OCI-LY3 (cell line): ENCODE measurements around the gene ZNF365.

ENCODE experiments used
- CTCF ChIP-seq: fragments of 200-600, 300-600 bp; sonication (generic); IDR thresholded peaks from 2 replicates; pipeline ENCODE4 v1.5.1; 2014; ENCODE audit warnings: antibody characterized with exemption, low read length, low read depth
- EZH2phosphoT487 ChIP-seq: fragments of 200-600 bp; shearing (Covaris generic); IDR thresholded peaks from 2 replicates; pipeline ENCODE4 v1.6.1; 2018; ENCODE audit warnings: antibody characterized with exemption, mixed run types, low read depth

DNA sequence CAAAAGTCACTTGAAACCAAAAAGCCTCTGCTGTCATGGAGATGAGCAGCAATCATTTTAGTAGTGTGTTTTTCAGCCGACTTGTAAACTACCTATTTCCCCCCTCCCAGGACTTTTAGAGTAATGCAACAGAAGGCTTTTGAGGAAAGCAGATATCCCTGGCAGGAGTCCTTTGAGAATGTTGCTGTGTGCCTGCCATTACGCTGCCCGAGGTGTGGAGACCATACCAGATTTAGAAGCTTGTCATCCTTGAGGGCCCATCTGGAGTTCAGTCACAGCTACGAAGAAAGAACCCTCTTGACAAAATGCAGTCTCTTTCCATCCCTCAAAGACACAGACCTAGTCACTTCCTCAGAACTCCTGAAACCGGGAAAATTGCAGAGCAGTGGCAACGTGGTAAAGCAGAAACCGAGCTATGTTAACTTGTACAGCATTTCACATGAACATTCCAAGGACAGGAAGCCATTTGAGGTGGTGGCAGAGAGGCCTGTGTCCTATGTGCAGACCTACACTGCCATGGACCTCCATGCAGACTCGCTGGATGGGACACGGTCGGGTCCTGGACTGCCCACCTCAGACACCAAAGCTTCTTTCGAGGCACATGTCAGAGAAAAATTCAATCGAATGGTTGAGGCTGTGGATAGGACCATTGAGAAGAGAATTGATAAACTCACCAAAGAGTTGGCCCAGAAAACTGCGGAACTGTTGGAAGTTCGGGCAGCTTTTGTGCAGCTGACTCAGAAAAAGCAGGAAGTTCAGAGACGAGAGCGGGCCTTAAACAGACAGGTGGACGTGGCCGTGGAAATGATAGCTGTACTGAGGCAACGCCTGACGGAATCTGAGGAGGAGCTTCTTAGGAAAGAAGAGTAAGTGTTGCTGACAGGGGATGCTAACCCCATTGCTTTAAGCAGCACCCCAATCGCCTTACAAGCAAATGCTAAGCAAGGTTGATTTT is 2.2 kb downstream of the ZNF365 start:
- TF ChIP-seq CTCF (no peak), EZH2phosphoT487 (no peak)
